ENCODE measurements around the gene CORT. TPM values are rescaled to one million over a fixed set of nuclear protein-coding genes. Genes with fewer than 3 reads are reported as not detected.

Gene CORT
- total RNA-seq, 1 donor from 2014 or later, result 0.26 TPM

- Histone ChIP-seq H3K4me3 (ENCODE audit: low read depth, low read length) (no peak overlapping the region), H3K27me3 (ENCODE audit: control insufficient read depth, insufficient read depth, low read length) (no peaks in the 10 kb centered on the region), H3K36me3 (ENCODE audit: control insufficient read depth, insufficient read depth, low read length) (no peaks in the 10 kb centered on the region)
- DNase-seq (ENCODE audit: low read depth) (no peak), FAIRE-seq (no peak)
- TF ChIP-seq CTCF (IDR thresholded peaks at IDR 0.05; ENCODE audit: insufficient read depth, low read length, severe bottlenecking), result no peak
Measured at GRCh38 chr1:10434590-10434989, 15.2 kb upstream of the CORT start.

- no peak overlapping the region for H3K4me3 ChIP-seq (ENCODE audit: low read depth, low read length)
- TF ChIP-seq CTCF (IDR thresholded peaks at IDR 0.05; ENCODE audit: insufficient read depth, low read length, severe bottlenecking), result no peak
- no peak for DNase-seq (ENCODE audit: low read depth)
- no peaks in the 10 kb centered on the region for H3K27me3 ChIP-seq (ENCODE audit: control insufficient read depth, insufficient read depth, low read length)
- H3K36me3 ChIP-seq (ENCODE audit: control insufficient read depth, insufficient read depth, low read length), result no peaks in the 10 kb centered on the region
- no peak for FAIRE-seq
Measured at GRCh38 chr1:10437052-10437451, 12.8 kb upstream of the CORT start.

GRCh38 chr1:10438677-10439163 lies 11.1 kb upstream of the CORT start:
- TF ChIP-seq CTCF (IDR thresholded peaks at IDR 0.05; ENCODE audit: insufficient read depth, low read length, severe bottlenecking), result no peak
- DNase-seq (ENCODE audit: low read depth), result no peak
- no peak for FAIRE-seq
- Histone ChIP-seq H3K36me3 (ENCODE audit: control insufficient read depth, insufficient read depth, low read length) (no peaks in the 10 kb centered on the region), H3K27me3 (ENCODE audit: control insufficient read depth, insufficient read depth, low read length) (no peaks in the 10 kb centered on the region), H3K4me3 (ENCODE audit: low read depth, low read length) (no peak overlapping the region)

GRCh38 chr1:10440305-10440704 lies 9.5 kb upstream of the CORT start:
- Histone ChIP-seq H3K36me3 (ENCODE audit: control insufficient read depth, insufficient read depth, low read length) (no peaks in the 10 kb centered on the region), H3K27me3 (ENCODE audit: control insufficient read depth, insufficient read depth, low read length) (no peaks in the 10 kb centered on the region), H3K4me3 (ENCODE audit: low read depth, low read length) (no peak overlapping the region)
- DNase-seq (ENCODE audit: low read depth), result no peak
- TF ChIP-seq CTCF (IDR thresholded peaks at IDR 0.05; ENCODE audit: insufficient read depth, low read length, severe bottlenecking), result no peak
- no peak for FAIRE-seq

GRCh38 chr1:10440794-10441193 lies 9.0 kb upstream of the CORT start:
- no peak for FAIRE-seq
- no peak for DNase-seq (ENCODE audit: low read depth)
- no peaks in the 10 kb centered on the region for H3K27me3 ChIP-seq (ENCODE audit: control insufficient read depth, insufficient read depth, low read length)
- no peak overlapping the region for H3K4me3 ChIP-seq (ENCODE audit: low read depth, low read length)
- no peak for TF ChIP-seq CTCF (IDR thresholded peaks at IDR 0.05; ENCODE audit: insufficient read depth, low read length, severe bottlenecking)
- no peaks in the 10 kb centered on the region for H3K36me3 ChIP-seq (ENCODE audit: control insufficient read depth, insufficient read depth, low read length)

- no peak overlapping the region for H3K4me3 ChIP-seq (ENCODE audit: low read depth, low read length)
- no peak for TF ChIP-seq CTCF (IDR thresholded peaks at IDR 0.05; ENCODE audit: insufficient read depth, low read length, severe bottlenecking)
- H3K27me3 ChIP-seq (ENCODE audit: control insufficient read depth, insufficient read depth, low read length), result no peaks in the 10 kb centered on the region
- H3K36me3 ChIP-seq (ENCODE audit: control insufficient read depth, insufficient read depth, low read length), result no peaks in the 10 kb centered on the region
- no peak for DNase-seq (ENCODE audit: low read depth)
- FAIRE-seq, result no peak
Measured at GRCh38 chr1:10444248-10444647, 5.6 kb upstream of the CORT start.

All from bronchial epithelial cell (primary cell).